ENCODE measurements around the gene RRP15. TPM values are rescaled to one million over a fixed set of nuclear protein-coding genes. Genes with fewer than 3 reads are reported as not detected.

The RRP15 gene
- total RNA-seq, 1 donor from 2014 or later = 12.4 TPM

Other genes with a start within 250 kb of the RRP15 start
- 0.44 TPM for gene TGFB2, start 60.0 kb downstream of the RRP15 start, total RNA-seq